Stimulated activated CD4-positive, alpha-beta T cell treated with anti-CD3 and anti-CD28 coated beads, Interleukin-15, amount 100 ng/mL, for 1 hour (primary cell): ENCODE measurements around the gene ICE1.
"Not testable (repeated sequence)": the region's sequence is repeated elsewhere in the genome, so short reads cannot be mapped to it uniquely, and the experiment has no call there.

Source experiments
- DNase-seq, 2 donors: peaks; one replicate each; pipeline ENCODE4 v3.0.0-alpha.2; 2020; ENCODE audit warnings: low read depth in 1 of 2, low spot score in 1 of 2

Gene ICE1

GRCh38 chr5:5421961-5422818 is at the start of gene ICE1:
Gene ICE1, plus strand, starts transcription at chr5:5422677. Its CDS starts 239 bp downstream, at chr5:5422916.
- DNase-seq = peak; percentile 81 to 87

GRCh38 chr5:5372930-5373329 is 49.5 kb upstream of the ICE1 start:
- DNase-seq = no peak

- no peak for DNase-seq
These were observed 49.0 kb upstream of the ICE1 start for GRCh38 chr5:5373351-5373989.

- no peak for DNase-seq
These were observed 48.3 kb upstream of the ICE1 start for GRCh38 chr5:5374009-5374715.

DNA sequence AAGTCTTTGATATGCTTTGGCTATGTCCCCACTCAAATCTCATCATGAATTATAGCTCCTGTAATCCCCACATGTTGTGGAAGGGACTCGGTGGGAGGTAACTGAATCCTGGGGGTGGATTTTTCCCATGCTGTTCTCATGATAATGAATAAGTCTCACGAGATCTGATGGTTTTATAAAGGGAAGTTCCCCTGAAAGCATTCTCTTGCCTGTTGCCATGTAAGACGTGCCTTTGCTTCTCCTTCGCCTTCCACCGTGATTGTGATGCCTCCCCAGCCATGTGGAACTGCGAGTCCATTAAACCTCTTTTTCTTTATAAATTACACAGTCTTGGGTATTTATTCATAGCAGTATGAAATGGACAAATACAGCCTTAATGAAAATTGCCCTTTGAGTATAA is 44.7 kb upstream of the ICE1 start:
- DNase-seq = no peak

GRCh38 chr5:5378531-5378930 is 43.9 kb upstream of the ICE1 start:
- no peak for DNase-seq

DNA sequence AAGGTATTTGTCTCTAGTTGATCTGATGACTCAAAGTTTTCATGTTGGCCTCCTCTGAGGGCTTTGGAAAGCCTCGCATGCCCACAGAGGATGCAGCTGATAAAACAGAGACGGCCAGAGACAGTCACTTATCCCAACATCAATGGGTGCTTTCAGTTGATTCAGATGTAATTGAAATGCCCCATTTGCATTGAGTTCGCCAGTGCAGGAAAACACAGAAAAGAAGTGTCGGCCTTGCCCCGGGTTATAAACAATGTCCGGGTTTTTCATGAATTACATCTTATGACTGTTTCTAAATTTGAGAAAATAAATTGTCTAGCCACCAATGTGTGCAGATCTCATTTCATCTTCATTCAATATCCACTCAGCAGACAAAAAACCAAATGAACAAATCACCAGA is 42.2 kb upstream of the ICE1 start:
- DNase-seq = no peak

- DNase-seq = no peak
These were observed 41.1 kb upstream of the ICE1 start for GRCh38 chr5:5381310-5381913.

GRCh38 chr5:5383461-5383860 is 39.0 kb upstream of the ICE1 start:
- DNase-seq = no peak

- DNase-seq = no peak
These were observed 37.7 kb upstream of the ICE1 start for GRCh38 chr5:5384660-5385330.

- DNase-seq = no peak
These were observed 37.2 kb upstream of the ICE1 start for GRCh38 chr5:5385331-5385662.

- no peak for DNase-seq
These were observed 36.1 kb upstream of the ICE1 start for GRCh38 chr5:5386329-5386728.

GRCh38 chr5:5387192-5387591 is 35.3 kb upstream of the ICE1 start:
- no peak for DNase-seq

DNA sequence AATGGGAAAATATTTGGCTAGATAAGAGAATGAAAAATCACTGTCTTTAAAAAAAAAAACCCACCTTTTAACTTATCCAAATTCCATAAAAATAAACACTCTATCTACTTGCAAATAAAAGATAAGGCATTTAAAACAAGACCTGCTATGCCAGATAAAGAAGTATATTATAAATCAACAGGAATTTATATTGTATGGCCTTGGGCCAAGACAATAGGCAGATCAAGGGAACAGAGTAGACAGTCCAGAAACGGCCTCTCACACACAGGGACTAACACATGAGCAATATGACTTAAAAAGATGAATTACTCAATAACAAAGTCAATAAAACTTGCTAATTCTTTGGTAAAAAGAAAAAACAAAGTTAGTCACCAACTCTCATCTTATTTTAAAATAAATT is 34.7 kb upstream of the ICE1 start:
- no peak for DNase-seq

DNA sequence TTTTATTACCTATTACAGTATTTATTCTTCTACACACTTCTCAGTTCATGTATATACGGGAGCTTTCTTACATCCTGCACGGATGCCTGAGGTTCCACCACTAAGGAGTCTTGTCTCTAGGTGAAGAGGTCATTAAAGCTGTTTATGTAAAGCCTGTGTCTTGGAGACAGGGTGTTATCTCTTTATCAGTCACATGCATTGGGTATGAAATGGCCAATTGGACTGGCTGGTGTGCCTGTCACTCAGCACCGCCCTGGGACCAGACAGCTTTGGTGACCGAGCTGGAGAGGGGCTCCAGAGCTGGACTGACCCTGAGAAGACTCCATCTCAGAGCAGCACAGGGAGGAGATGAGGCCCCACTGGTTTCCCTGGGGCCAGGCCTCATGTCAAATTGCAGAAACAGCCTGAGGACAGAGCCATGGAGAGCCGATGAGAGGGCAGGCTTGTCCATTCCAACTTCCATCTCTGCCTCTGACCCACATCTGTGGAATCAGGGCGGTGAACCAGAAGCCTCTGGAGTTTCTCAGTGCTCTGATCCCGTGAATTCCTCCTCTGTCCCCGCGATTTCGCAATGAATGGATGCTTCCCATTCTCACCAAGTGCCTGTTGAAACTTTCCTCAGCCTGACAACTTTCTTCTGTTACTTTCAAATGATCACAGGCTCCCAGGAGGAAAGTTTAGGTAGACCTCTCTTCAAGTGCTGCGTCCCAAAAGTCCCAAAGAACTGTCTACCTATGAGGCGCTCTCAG is 32.2 kb upstream of the ICE1 start:
- not testable (repeated sequence) for DNase-seq

- not testable (repeated sequence) for DNase-seq
These were observed 30.0 kb upstream of the ICE1 start for GRCh38 chr5:5392504-5392903.

DNA sequence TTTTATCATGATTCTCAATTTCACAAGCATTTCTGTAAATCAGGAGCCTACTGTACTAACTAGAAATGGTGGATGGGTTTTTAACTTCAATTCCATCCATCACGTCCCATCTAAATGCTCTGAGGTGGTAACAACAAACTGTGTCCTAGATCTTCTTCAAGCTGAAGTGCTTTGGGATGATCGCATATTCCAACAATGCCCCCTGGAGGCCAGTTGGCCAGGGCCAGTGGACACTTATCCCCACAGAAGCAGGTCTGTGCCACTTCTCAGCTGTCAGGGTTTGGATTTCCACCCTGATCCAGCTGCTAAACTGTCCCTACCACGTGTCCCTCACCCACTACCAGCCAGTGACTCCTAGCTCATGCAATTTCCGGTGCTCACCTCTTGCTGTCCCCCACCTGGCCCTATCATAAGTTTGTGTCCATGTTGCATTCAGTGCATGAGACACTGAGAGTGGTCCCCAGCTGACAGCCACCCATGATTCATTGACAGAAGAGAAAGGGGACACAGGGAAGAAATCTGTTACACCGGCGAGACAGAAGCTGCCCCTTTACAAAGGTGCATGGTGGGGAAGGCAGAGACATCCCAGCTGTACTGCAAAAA is 28.0 kb upstream of the ICE1 start:
- not testable (repeated sequence) for DNase-seq

GRCh38 chr5:5395093-5395492 is 27.4 kb upstream of the ICE1 start:
- not testable (repeated sequence) for DNase-seq

- DNase-seq = no peak
These were observed 24.4 kb upstream of the ICE1 start for GRCh38 chr5:5398071-5398470.

DNA sequence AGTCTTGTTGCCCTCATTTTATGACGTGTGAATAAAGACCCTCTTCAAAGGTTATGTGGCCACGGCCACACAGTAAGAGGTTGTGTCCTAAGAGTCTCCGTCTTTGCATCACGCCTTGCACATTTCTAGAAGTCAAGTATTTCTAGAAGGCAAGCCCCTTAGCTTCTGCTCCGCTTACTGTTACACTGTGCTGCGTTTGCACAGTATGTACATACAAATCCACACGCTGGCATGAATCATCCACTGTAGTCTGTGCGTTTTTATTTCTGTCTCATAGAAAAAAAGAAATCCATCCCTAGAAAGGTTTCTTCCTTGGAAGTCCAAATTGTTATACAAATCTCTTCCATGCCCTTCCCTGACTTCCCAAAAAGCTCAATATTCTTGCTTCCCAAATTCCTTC is 21.4 kb upstream of the ICE1 start:
- no peak for DNase-seq
